NCI-H2107 treated with DMSO at 0.1 percent for 48 hours (cell line): ENCODE data around the gene ADGRL3.
"Not testable (repeated sequence)": the region's sequence is repeated elsewhere in the genome, so short reads cannot be mapped to it uniquely, and the experiment has no call there.

Experiments used
- DNase-seq: peaks from one replicate; lab custom pipeline; 2025; ENCODE audit not compliant: unreplicated experiment; lab: John Stamatoyannopoulos, UW

The ADGRL3 gene

DNA sequence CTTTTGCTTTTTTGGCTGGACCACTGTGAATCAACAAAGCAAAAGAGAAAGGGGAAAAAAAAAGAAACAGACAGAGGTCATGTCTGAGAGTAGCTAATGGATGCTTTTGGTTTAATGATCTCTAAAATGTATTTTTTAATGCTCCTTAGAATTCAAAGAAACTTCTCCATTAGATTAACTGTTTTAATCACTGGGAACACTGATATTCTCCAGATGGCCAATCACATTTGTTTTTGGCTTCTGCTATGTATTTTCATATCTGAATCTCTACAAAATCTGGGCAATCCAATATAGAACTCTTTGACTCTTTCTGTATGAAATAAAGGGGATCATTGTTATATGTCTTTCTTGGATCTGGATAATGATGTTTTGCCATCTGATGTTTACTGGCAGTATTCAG lies 278.2 kb downstream of the ADGRL3 start:
- DNase-seq, result no peak

GRCh38 chr4:61485056-61485455 lies 284.9 kb downstream of the ADGRL3 start:
- no peak for DNase-seq

GRCh38 chr4:61489927-61490326 lies 289.8 kb downstream of the ADGRL3 start:
- DNase-seq, result peak; percentile 2

DNA sequence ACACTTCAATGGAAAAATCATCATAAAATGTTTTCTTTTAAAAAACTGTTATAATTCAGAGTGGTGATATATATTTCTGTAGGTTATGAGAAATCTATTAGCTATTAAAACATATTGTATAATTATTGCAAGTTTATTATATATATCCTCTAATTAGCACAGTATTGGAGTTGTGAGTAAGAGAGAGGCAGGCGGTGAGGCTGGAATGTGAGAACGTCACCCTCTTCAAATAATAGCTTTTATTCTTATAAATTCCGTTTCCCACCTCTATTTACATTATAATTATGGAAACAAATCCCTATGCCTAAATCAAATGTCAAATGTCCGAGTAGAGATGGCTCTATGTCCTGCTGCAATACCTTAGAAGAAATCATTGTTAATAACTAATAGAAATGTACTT lies 292.9 kb downstream of the ADGRL3 start:
- DNase-seq, result no peak

DNA sequence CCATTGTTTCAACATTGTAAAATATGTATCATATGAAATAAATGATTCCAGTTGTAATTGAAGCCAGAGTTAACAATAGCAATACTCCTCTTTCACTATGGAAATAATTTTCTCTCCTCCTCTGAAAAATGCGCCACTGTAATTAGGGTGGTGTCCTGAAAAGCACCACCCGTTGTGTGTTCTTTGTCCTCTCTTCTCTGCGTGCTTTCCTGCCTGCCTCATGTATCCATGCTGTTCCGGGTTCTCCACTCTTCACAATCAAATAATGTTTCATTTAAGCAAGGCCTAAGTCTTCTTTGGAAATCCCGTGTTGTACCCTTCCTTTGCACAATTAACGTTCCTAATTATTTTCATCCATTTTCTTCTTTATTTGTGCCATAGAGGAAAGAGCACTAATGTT lies 293.3 kb downstream of the ADGRL3 start:
- peak; percentile 48 for DNase-seq

DNA sequence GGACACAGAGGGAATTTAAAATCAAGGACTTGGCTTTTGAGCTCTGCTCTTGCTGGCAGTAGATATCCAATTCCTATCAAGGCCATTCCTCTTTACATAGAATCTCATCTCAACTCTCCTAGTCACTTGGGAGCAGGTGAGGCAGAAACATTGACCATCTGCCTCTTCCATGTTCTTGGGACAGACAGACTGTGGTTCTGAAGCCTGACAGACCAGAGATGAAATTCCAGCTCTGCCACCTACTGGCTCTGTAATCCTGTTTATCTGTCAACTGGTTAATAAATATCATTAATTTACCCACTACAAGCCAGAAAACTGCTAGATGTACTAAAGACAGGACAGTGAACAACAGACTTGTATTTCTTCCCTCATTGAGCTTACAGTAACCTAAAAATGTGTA lies 300.8 kb downstream of the ADGRL3 start:
- DNase-seq, result no peak

DNA sequence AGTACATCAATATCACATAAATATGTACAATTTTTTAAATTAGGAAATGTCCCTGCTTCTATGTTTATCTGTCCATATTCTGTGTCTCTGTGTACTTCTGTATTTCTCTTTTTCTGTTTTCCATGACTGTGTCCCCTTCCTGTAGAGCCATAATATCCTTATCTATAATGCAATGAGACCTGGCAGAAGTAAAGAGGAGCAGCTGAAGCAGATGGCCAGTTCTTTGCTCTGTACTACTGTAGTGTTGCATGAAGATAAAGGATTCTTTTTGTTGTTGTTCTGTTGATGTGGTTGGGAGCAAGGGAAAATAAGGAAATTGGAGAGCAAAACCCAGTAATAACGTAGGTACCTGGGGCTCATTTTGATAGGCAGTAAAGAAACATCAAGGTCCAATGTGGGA lies 301.7 kb downstream of the ADGRL3 start:
- no peak for DNase-seq

DNA sequence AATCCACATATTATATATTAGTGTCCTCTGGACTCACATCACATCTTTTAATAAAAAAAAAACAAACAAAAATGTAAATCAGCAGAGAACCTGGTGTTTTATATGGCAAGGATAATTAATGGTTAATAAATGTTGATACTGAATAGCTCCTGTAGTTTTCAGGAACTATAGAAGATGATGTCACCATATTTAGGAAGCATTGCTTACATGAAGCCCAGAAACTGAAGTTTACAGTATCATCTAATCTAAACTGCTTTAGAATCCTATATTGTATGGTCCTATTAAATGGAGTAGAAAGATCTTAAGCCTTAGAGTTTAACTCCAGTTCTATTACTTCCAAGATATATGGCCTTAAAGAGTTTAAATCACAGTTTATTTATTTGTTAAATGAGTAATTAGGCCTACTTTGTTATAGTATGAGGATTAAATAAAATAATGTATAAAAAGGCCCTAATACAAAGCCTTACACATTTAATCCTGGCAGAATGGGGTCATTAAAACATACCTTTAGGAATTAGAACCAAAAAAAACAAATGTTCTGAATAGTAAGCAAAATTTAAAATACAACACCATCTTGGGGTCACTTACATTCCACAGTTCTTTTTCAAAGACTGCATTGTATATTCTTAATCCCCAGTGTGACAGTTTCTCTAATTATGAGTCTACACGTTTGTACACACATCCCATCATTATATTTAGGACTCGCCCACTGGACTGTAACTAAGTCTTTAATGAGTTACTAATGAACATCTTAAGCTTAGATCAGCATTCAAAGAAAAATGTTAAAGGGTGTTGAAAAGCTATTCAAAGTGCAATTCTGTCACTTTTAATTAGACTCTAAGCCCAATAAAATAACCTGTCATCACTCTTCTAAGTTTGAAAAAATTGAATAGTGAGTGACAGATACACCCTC lies 305.9 kb downstream of the ADGRL3 start:
- no peak for DNase-seq

DNA sequence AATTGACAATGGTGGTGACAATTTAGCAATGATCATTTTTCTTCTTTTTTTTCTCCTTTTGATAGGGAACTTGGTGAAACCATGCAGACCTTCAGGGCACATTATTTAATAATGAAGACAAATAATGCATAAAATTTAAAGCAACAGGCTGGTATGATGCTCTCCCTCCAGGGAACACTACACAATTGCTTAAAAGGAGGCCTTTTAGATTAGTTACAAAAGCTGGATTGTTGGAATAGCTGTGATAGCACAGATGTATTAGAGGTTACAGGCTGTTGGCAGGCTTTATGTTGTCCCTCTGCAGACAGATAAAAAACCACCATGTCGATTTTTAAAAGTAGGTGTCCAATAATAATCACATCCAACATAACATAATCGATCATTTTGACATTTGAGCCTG lies 307.0 kb downstream of the ADGRL3 start:
- DNase-seq, result no peak

DNA sequence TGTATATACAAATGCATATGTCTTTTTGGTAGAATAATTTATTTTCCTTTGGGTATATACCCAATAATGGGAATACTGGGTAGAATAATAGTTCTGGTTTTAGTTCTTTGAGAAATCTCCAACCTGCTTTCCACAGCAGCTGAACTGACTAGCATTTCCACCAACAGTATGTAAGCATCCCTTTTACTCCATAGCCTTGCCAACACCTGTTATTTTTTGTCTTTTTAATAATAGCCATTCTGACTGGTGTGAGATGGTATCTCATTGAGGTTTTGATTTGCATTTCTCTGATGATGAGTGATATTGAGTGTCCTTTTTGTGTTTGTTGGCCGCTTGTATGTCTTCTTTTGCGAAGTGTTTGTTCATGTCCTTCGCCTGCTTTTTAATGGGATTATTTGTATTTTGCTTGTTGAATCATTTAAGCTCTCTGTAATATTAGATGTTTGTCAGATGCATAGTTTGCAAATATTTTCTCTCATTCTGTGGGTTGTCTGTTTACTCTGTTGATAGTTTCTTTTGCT lies 309.7 kb downstream of the ADGRL3 start:
- DNase-seq, result not testable (repeated sequence)

- DNase-seq, result no peak
Observed at GRCh38 chr4:61511716-61512488, 311.8 kb downstream of the ADGRL3 start.

GRCh38 chr4:61514991-61515390 lies 314.9 kb downstream of the ADGRL3 start:
- no peak for DNase-seq

- no peak for DNase-seq
Observed at GRCh38 chr4:61517144-61517543, 317.0 kb downstream of the ADGRL3 start.

DNA sequence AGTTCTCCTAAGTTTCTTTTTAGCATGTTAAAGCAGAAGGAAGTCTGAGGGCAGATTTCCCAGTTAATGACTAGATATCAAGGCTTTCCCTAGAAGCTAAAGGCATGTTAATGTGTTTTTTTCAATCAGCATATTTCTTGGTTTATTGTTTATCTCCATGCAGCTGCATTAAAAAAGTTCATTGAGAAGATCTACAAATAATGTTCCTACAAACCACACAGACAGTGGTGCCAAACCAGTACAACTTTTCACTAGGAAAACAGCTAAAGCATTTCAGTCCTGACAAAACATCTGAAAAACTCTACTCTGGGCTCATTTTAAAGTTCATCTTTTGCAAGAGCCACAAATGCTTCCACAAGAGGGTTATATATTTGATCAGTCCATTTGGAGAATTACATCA lies 320.0 kb downstream of the ADGRL3 start:
- no peak for DNase-seq

GRCh38 chr4:61520681-61521160 lies 320.6 kb downstream of the ADGRL3 start:
- peak; percentile 58 for DNase-seq

DNA sequence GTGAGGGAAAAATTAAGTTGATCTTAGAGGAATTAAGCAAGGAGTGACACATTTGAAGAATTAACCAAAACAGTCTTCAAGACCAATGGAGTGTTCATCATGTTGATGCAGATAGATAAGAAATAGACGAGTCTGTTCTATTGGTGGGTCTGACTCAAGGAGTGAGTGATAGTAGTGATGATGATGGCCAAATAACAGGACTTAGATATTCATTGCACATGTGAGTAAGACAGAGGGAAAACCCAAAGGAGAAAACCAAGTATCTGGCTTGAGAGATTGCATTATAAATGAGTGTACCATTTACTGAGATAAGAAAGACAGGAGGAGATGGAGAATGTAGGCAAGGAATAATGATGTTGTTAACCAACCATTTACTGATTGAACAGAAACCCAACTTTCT lies 321.3 kb downstream of the ADGRL3 start:
- DNase-seq, result no peak

DNA sequence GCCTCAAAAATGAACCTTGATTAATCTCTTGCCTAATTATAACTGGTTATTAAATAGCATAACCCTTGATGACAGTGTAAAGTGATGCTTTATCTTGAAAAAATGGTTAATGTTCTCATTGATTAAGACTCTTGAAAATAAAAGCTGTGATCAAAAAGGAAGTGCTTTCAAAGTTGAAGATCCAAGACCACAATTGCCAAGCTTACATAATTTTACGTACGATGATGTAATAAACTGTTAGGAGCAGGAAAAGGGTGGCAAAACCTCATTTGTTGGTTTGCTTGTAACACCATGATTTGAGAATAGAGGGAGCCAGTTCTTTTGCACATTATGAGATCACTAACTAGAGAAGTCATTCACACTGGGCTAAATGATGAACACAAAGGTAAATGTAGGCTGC lies 322.2 kb downstream of the ADGRL3 start:
- no peak for DNase-seq

- no peak for DNase-seq
Observed at GRCh38 chr4:61527888-61528287, 327.8 kb downstream of the ADGRL3 start.

- DNase-seq, result no peak
Observed at GRCh38 chr4:61528595-61528994, 328.5 kb downstream of the ADGRL3 start.

DNA sequence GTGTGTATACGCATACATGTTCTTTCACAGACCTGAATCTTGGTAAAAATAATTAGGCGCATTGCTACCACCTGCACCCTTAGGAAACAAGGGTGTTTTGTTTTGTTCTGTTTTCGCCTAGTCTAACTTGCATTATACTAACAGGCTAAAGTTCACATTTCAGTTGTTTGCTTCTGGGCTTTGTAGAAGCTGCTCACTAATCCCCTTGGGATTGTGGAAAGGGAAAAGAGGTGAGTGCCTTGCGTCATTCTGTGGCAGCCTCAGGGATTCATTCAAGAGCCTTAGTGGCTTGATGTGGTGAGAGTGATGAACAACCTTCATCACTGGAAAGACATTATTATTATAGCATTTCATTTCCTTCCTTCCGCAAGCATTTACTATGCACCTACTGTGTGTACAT lies 331.1 kb downstream of the ADGRL3 start:
- DNase-seq, result peak; percentile 71

- DNase-seq, result no peak
Observed at GRCh38 chr4:61532336-61533000, 332.3 kb downstream of the ADGRL3 start.
